ENCODE results near the gene PSMA6.
"Not testable (repeated sequence)": the region's sequence is repeated elsewhere in the genome, so short reads cannot be mapped to it uniquely, and the experiment has no call there.

Gene PSMA6

GRCh38 chr14:35292051-35292769 lies at the start of gene PSMA6:
Gene PSMA6, plus strand, starts transcription at chr14:35292382. Its CDS starts 95 bp downstream, at chr14:35292477.
- peak; percentile 95 for DNase-seq (ENCODE audit: low spot score)

GRCh38 chr14:35242599-35243311 lies 49.4 kb upstream of the PSMA6 start:
- no peak for DNase-seq (ENCODE audit: low spot score)

- no peak for DNase-seq (ENCODE audit: low spot score)
These were observed 48.2 kb upstream of the PSMA6 start for GRCh38 chr14:35243956-35244355.

- DNase-seq (ENCODE audit: low spot score), result no peak
These were observed 47.6 kb upstream of the PSMA6 start for GRCh38 chr14:35244542-35244941.

- no peak for DNase-seq (ENCODE audit: low spot score)
These were observed 47.1 kb upstream of the PSMA6 start for GRCh38 chr14:35245051-35245450.

- no peak for DNase-seq (ENCODE audit: low spot score)
These were observed 44.3 kb upstream of the PSMA6 start for GRCh38 chr14:35247777-35248475.

GRCh38 chr14:35248476-35248788 lies 43.8 kb upstream of the PSMA6 start:
- DNase-seq (ENCODE audit: low spot score), result no peak

GRCh38 chr14:35250319-35250718 lies 41.9 kb upstream of the PSMA6 start:
- no peak for DNase-seq (ENCODE audit: low spot score)

- DNase-seq (ENCODE audit: low spot score), result no peak
These were observed 39.7 kb upstream of the PSMA6 start for GRCh38 chr14:35252451-35252868.

- not testable (repeated sequence) for DNase-seq (ENCODE audit: low spot score)
These were observed 39.1 kb upstream of the PSMA6 start for GRCh38 chr14:35253056-35253455.

GRCh38 chr14:35254034-35254622 lies 38.1 kb upstream of the PSMA6 start:
- not testable (repeated sequence) for DNase-seq (ENCODE audit: low spot score)

- no peak for DNase-seq (ENCODE audit: low spot score)
These were observed 37.4 kb upstream of the PSMA6 start for GRCh38 chr14:35254736-35255135.

GRCh38 chr14:35255711-35256110 lies 36.5 kb upstream of the PSMA6 start:
- no peak for DNase-seq (ENCODE audit: low spot score)

GRCh38 chr14:35257809-35258208 lies 34.4 kb upstream of the PSMA6 start:
- no peak for DNase-seq (ENCODE audit: low spot score)

GRCh38 chr14:35258420-35258819 lies 33.8 kb upstream of the PSMA6 start:
- DNase-seq (ENCODE audit: low spot score), result no peak

GRCh38 chr14:35261774-35262173 lies 30.4 kb upstream of the PSMA6 start:
- no peak for DNase-seq (ENCODE audit: low spot score)

GRCh38 chr14:35262436-35262835 lies 29.7 kb upstream of the PSMA6 start:
- no peak for DNase-seq (ENCODE audit: low spot score)

GRCh38 chr14:35268946-35269345 lies 23.2 kb upstream of the PSMA6 start:
- no peak for DNase-seq (ENCODE audit: low spot score)

- no peak for DNase-seq (ENCODE audit: low spot score)
These were observed 17.4 kb upstream of the PSMA6 start for GRCh38 chr14:35274805-35275204.

- DNase-seq (ENCODE audit: low spot score), result no peak
These were observed 15.0 kb upstream of the PSMA6 start for GRCh38 chr14:35277179-35277578.

GRCh38 chr14:35279369-35279768 lies 12.8 kb upstream of the PSMA6 start:
- no peak for DNase-seq (ENCODE audit: low spot score)

- DNase-seq (ENCODE audit: low spot score), result no peak
These were observed 10.8 kb upstream of the PSMA6 start for GRCh38 chr14:35281341-35281740.

- no peak for DNase-seq (ENCODE audit: low spot score)
These were observed 7.7 kb upstream of the PSMA6 start for GRCh38 chr14:35284506-35284905.
